Measurements from ENCODE around the gene CCDC33.

GRCh38 chr15:74233851-74234597 lies 2.1 kb upstream of the CCDC33 start:
- TF ChIP-seq CTCF (IDR thresholded peaks at IDR 0.05), result no peak
- TF ChIP-seq SIN3A (IDR thresholded peaks at IDR 0.05; ENCODE audit: borderline replicate concordance, insufficient read depth, low read depth, low read length), result no peak
- no peak for TF ChIP-seq POLR2AphosphoS5 (IDR thresholded peaks at IDR 0.05; ENCODE audit: low read depth, low read length)
- TF ChIP-seq TCF7L2 (IDR thresholded peaks at IDR 0.05; ENCODE audit: low read depth, low read length), result no peak

All from Panc1 (cell line).